Mammary epithelial cell (primary cell): ENCODE measurements around the gene SNX2.

Source experiments
- EZH2 ChIP-seq: IDR thresholded peaks from 2 replicates; pipeline ENCODE4 v1.6.1; 2012; ENCODE audit warnings: low read length, inconsistent platforms, borderline replicate concordance
- TF ChIP-seq, protein P1 (sequence below), 2 donors: IDR thresholded peaks in 1 of 2; conservative IDR thresholded peaks in 1 of 2; 2 replicates each; pipeline ENCODE4 v1.5.1; 2011 to 2012; ENCODE audit warnings: inconsistent platforms in 2 of 2, low read length in 2 of 2, mild to moderate bottlenecking in 2 of 2, control low read depth in 1 of 2, low read depth in 1 of 2; ENCODE audit not compliant: insufficient read depth in 1 of 2; ENCODE audit errors: extremely low read depth in 1 of 2

DNA sequence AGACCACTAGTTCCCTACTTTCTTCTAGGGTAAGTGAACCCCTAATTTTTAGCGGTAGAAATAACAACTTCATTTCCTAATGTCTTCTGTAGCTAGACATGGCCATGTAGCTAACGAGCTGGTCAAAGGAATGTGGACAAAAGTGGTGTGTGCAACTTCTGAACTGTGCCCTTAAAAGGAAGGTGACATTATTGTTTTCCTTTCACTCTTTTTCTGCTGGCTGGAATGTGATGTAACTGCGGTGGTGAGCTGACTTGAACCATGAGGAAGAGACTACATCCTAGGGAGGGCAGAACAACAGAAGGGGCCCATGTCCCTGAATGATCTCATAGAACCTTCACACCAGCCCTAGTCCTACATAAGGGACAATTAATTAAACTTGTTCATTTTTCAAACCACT lies 1.3 kb upstream of the SNX2 start:
- TF ChIP-seq, protein P1, sequence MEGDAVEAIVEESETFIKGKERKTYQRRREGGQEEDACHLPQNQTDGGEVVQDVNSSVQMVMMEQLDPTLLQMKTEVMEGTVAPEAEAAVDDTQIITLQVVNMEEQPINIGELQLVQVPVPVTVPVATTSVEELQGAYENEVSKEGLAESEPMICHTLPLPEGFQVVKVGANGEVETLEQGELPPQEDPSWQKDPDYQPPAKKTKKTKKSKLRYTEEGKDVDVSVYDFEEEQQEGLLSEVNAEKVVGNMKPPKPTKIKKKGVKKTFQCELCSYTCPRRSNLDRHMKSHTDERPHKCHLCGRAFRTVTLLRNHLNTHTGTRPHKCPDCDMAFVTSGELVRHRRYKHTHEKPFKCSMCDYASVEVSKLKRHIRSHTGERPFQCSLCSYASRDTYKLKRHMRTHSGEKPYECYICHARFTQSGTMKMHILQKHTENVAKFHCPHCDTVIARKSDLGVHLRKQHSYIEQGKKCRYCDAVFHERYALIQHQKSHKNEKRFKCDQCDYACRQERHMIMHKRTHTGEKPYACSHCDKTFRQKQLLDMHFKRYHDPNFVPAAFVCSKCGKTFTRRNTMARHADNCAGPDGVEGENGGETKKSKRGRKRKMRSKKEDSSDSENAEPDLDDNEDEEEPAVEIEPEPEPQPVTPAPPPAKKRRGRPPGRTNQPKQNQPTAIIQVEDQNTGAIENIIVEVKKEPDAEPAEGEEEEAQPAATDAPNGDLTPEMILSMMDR (conservative IDR thresholded peaks at IDR 0.05 in 1 of 2, IDR thresholded peaks at IDR 0.05 in 1 of 2; ENCODE audit: extremely low read depth in 1 of 2, insufficient read depth in 1 of 2, low read depth in 1 of 2, low read length in 2 of 2), result no peak
- no peak for TF ChIP-seq EZH2
